ENCODE results near the gene NLRP13.

NLRP13 gene

GRCh38 chr19:55870736-55871135 is 61.4 kb downstream of the NLRP13 start:
- TF ChIP-seq ZNF384 (IDR thresholded peaks at IDR 0.05): no peak
- no peak for TF ChIP-seq BHLHE40 (IDR thresholded peaks at IDR 0.05; ENCODE audit: borderline replicate concordance)
- no peak for TF ChIP-seq NFRKB (IDR thresholded peaks at IDR 0.05)
- TF ChIP-seq CTBP1 (IDR thresholded peaks at IDR 0.05; ENCODE audit: borderline replicate concordance): no peak
- no peak for TF ChIP-seq TARDBP (IDR thresholded peaks at IDR 0.05)
- no peak for TF ChIP-seq HDGF (IDR thresholded peaks at IDR 0.05; ENCODE audit: borderline replicate concordance)
- no peak for TF ChIP-seq FOXA1 (IDR thresholded peaks at IDR 0.05)
- no peak for TF ChIP-seq FOXM1 (IDR thresholded peaks at IDR 0.05; ENCODE audit: borderline replicate concordance)
- TF ChIP-seq SP1 (IDR thresholded peaks at IDR 0.05): no peak
- no peak for TF ChIP-seq PKNOX1 (IDR thresholded peaks at IDR 0.05)
- no peak for TF ChIP-seq SUZ12 (IDR thresholded peaks at IDR 0.05)
- no peak for TF ChIP-seq LEF1 (IDR thresholded peaks at IDR 0.05; ENCODE audit: borderline replicate concordance)
- TF ChIP-seq ARNT (IDR thresholded peaks at IDR 0.05): no peak
- no peak for TF ChIP-seq FOXK2 (IDR thresholded peaks at IDR 0.05)
- no peak for TF ChIP-seq ELF4 (IDR thresholded peaks at IDR 0.05)
- TF ChIP-seq L3MBTL2 (conservative IDR thresholded peaks at IDR 0.05): no peak
- POLR2A ChIA-PET: no interaction called here
- CTCF ChIA-PET: no interaction called here
- DNase-seq (ENCODE audit: extremely low spot score): no peak

- DNase-seq (ENCODE audit: extremely low spot score): no peak
- ChIA-PET CTCF (no interaction called here), POLR2A (no interaction called here)
- TF ChIP-seq BHLHE40 (IDR thresholded peaks at IDR 0.05; ENCODE audit: borderline replicate concordance) (no peak), SUZ12 (IDR thresholded peaks at IDR 0.05) (no peak), LEF1 (IDR thresholded peaks at IDR 0.05; ENCODE audit: borderline replicate concordance) (no peak), TARDBP (IDR thresholded peaks at IDR 0.05) (no peak), NFRKB (IDR thresholded peaks at IDR 0.05) (no peak), CTBP1 (IDR thresholded peaks at IDR 0.05; ENCODE audit: borderline replicate concordance) (no peak), FOXA1 (IDR thresholded peaks at IDR 0.05) (no peak)
Measured at GRCh38 chr19:55867101-55867500, 65.0 kb downstream of the NLRP13 start.

GRCh38 chr19:55866521-55866920 is 65.6 kb downstream of the NLRP13 start:
- CTCF ChIA-PET: no interaction called here
- TF ChIP-seq ARNT (IDR thresholded peaks at IDR 0.05): no peak
- TF ChIP-seq TARDBP (IDR thresholded peaks at IDR 0.05): no peak
- DNase-seq (ENCODE audit: extremely low spot score): no peak
- POLR2A ChIA-PET: no interaction called here

GRCh38 chr19:55858969-55859368 is 73.2 kb downstream of the NLRP13 start:
- POLR2A ChIA-PET: no interaction called here
- no peak for TF ChIP-seq ARNT (IDR thresholded peaks at IDR 0.05)
- TF ChIP-seq ZNF384 (IDR thresholded peaks at IDR 0.05): no peak
- no peak for TF ChIP-seq FOXK2 (IDR thresholded peaks at IDR 0.05)
- no peak for TF ChIP-seq FOXM1 (IDR thresholded peaks at IDR 0.05; ENCODE audit: borderline replicate concordance)
- TF ChIP-seq BHLHE40 (IDR thresholded peaks at IDR 0.05; ENCODE audit: borderline replicate concordance): no peak
- TF ChIP-seq FOXA1 (IDR thresholded peaks at IDR 0.05): no peak
- no peak for TF ChIP-seq LEF1 (IDR thresholded peaks at IDR 0.05; ENCODE audit: borderline replicate concordance)
- no peak for TF ChIP-seq PKNOX1 (IDR thresholded peaks at IDR 0.05)
- TF ChIP-seq HDGF (IDR thresholded peaks at IDR 0.05; ENCODE audit: borderline replicate concordance): no peak
- TF ChIP-seq ELF4 (IDR thresholded peaks at IDR 0.05): no peak
- no peak for TF ChIP-seq SUZ12 (IDR thresholded peaks at IDR 0.05)
- no peak for TF ChIP-seq SP1 (IDR thresholded peaks at IDR 0.05)
- TF ChIP-seq L3MBTL2 (conservative IDR thresholded peaks at IDR 0.05): no peak
- no peak for TF ChIP-seq NFRKB (IDR thresholded peaks at IDR 0.05)
- no peak for TF ChIP-seq CTBP1 (IDR thresholded peaks at IDR 0.05; ENCODE audit: borderline replicate concordance)
- no peak for TF ChIP-seq TARDBP (IDR thresholded peaks at IDR 0.05)
- CTCF ChIA-PET: no interaction called here

GRCh38 chr19:55858401-55858800 is 73.7 kb downstream of the NLRP13 start:
- POLR2A ChIA-PET: no interaction called here
- CTCF ChIA-PET: no interaction called here
- no peak for DNase-seq (ENCODE audit: extremely low spot score)
- no peak for TF ChIP-seq ZNF384 (IDR thresholded peaks at IDR 0.05)
- TF ChIP-seq NFRKB (IDR thresholded peaks at IDR 0.05): no peak

More at GRCh38 chr19:55858969-55859368, 73.2 kb downstream of the NLRP13 start:
- no peak for DNase-seq (ENCODE audit: extremely low spot score)

GRCh38 chr19:55857974-55858373 is 74.2 kb downstream of the NLRP13 start:
- TF ChIP-seq ZNF384 (IDR thresholded peaks at IDR 0.05) (no peak), SP1 (IDR thresholded peaks at IDR 0.05) (no peak), FOXM1 (IDR thresholded peaks at IDR 0.05; ENCODE audit: borderline replicate concordance) (no peak), LEF1 (IDR thresholded peaks at IDR 0.05; ENCODE audit: borderline replicate concordance) (no peak), FOXA1 (IDR thresholded peaks at IDR 0.05) (no peak), TARDBP (IDR thresholded peaks at IDR 0.05) (no peak), SUZ12 (IDR thresholded peaks at IDR 0.05) (no peak), L3MBTL2 (conservative IDR thresholded peaks at IDR 0.05) (no peak), CTBP1 (IDR thresholded peaks at IDR 0.05; ENCODE audit: borderline replicate concordance) (no peak), BHLHE40 (IDR thresholded peaks at IDR 0.05; ENCODE audit: borderline replicate concordance) (no peak), NFRKB (IDR thresholded peaks at IDR 0.05) (no peak), PKNOX1 (IDR thresholded peaks at IDR 0.05) (no peak), ELF4 (IDR thresholded peaks at IDR 0.05) (no peak), FOXK2 (IDR thresholded peaks at IDR 0.05) (no peak), ARNT (IDR thresholded peaks at IDR 0.05) (no peak), HDGF (IDR thresholded peaks at IDR 0.05; ENCODE audit: borderline replicate concordance) (no peak)
- CTCF ChIA-PET: no interaction called here
- POLR2A ChIA-PET: no interaction called here
- no peak for DNase-seq (ENCODE audit: extremely low spot score)

GRCh38 chr19:55857149-55857548 is 75.0 kb downstream of the NLRP13 start:
- ChIA-PET POLR2A (no interaction called here), CTCF (no interaction called here)
- TF ChIP-seq TARDBP (IDR thresholded peaks at IDR 0.05) (no peak), LEF1 (IDR thresholded peaks at IDR 0.05; ENCODE audit: borderline replicate concordance) (no peak), ELF4 (IDR thresholded peaks at IDR 0.05) (no peak)
- DNase-seq (ENCODE audit: extremely low spot score): no peak
